GM20431 (cell line): ENCODE results near the gene PIGQ.

Experiments used
- in situ Hi-C: fragments of 300-500 bp; cut with MseI, MboI; formaldehyde crosslinking; loops from one replicate; pipeline ENCODE4 v1.15.0; 2020; ENCODE audit warnings: low sequenced_read_pairs; ENCODE audit not compliant: unreplicated experiment

Gene PIGQ

GRCh38 chr16:533391-534123 is 36.2 kb upstream of the PIGQ start:
- in situ Hi-C loops, result no loop called here

- in situ Hi-C loops, result no loop called here
Observed at GRCh38 chr16:534135-534534, 35.6 kb upstream of the PIGQ start.

- in situ Hi-C loops, result no loop called here
Observed at GRCh38 chr16:534856-535445, 34.8 kb upstream of the PIGQ start.

- in situ Hi-C loops, result no loop called here
Observed at GRCh38 chr16:535446-536405, 34.0 kb upstream of the PIGQ start.

- in situ Hi-C loops, result no loop called here
Observed at GRCh38 chr16:536746-537145, 33.0 kb upstream of the PIGQ start.

- in situ Hi-C loops, result no loop called here
Observed at GRCh38 chr16:537415-538335, 32.1 kb upstream of the PIGQ start.

- in situ Hi-C loops, result no loop called here
Observed at GRCh38 chr16:539901-540530, 29.8 kb upstream of the PIGQ start.

GRCh38 chr16:540645-541340 is 29.0 kb upstream of the PIGQ start:
- in situ Hi-C loops, result no loop called here

GRCh38 chr16:543301-544164 is 26.2 kb upstream of the PIGQ start:
- in situ Hi-C loops, result no loop called here

GRCh38 chr16:544517-544916 is 25.3 kb upstream of the PIGQ start:
- in situ Hi-C loops, result no loop called here

GRCh38 chr16:546909-547770 is 22.6 kb upstream of the PIGQ start:
- in situ Hi-C loops, result no loop called here

- in situ Hi-C loops, result no loop called here
Observed at GRCh38 chr16:548586-548985, 21.2 kb upstream of the PIGQ start.

GRCh38 chr16:549544-550263 is 20.1 kb upstream of the PIGQ start:
- in situ Hi-C loops, result no loop called here

- in situ Hi-C loops, result no loop called here
Observed at GRCh38 chr16:551210-551609, 18.6 kb upstream of the PIGQ start.

GRCh38 chr16:552171-552570 is 17.6 kb upstream of the PIGQ start:
- in situ Hi-C loops, result no loop called here

GRCh38 chr16:553601-554296 is 16.0 kb upstream of the PIGQ start:
- in situ Hi-C loops, result no loop called here
